ENCODE data around the gene ING1.
"Not testable (repeated sequence)": the region's sequence is repeated elsewhere in the genome, so short reads cannot be mapped to it uniquely, and the experiment has no call there.

Gene ING1, protein sequence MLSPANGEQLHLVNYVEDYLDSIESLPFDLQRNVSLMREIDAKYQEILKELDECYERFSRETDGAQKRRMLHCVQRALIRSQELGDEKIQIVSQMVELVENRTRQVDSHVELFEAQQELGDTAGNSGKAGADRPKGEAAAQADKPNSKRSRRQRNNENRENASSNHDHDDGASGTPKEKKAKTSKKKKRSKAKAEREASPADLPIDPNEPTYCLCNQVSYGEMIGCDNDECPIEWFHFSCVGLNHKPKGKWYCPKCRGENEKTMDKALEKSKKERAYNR

GRCh38 chr13:110713642-110713952, at the start of gene ING1:
ING1 (plus strand) TSS chr13:110713700; CDS start chr13:110714150, 450 bp downstream.
- CTCF ChIA-PET: no interaction called here
- POLR2A ChIA-PET: no interaction called here
- peak within 1 kb of the TSS; percentile 92 for H3K4me3 ChIP-seq (ENCODE audit: low read depth, low read length)
- no peak for DNase-seq (ENCODE audit: low read depth, low spot score)
- TF ChIP-seq CTCF (IDR thresholded peaks at IDR 0.05; ENCODE audit: insufficient read depth, low read length, missing control alignments): no peak

DNA sequence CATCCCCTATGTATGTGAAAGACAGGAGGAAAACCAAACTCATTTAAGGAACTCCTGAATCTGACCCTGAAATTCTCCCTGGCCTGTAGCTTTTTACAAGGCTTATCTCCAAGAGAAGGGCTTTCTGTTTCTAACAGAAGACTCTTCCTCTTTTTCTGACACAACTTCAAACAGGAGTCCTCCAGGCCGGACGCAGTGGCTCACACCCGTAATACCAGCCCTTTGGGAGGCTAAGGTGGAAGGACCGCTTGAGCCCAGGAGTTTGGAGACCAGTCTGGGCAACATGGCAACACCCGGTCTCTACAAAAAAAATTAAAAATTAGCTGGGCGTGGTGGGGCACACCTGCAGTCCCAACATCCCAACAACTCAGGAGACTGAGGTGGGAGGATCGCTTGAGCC, 49.5 kb upstream of the ING1 start:
- no peak for TF ChIP-seq CTCF (IDR thresholded peaks at IDR 0.05; ENCODE audit: insufficient read depth, low read length, missing control alignments)
- CTCF ChIA-PET: interaction anchor here (1.0 to 2.2 kb wide), 4 partner anchors 9 to 154 kb away, joined by 3 to 7 read pairs (median 3); no protein-coding TSS in a partner anchor
- H3K4me3 ChIP-seq (ENCODE audit: low read depth, low read length): no peak overlapping the region
- POLR2A ChIA-PET: no interaction called here
- DNase-seq (ENCODE audit: low read depth, low spot score): no peak

DNA sequence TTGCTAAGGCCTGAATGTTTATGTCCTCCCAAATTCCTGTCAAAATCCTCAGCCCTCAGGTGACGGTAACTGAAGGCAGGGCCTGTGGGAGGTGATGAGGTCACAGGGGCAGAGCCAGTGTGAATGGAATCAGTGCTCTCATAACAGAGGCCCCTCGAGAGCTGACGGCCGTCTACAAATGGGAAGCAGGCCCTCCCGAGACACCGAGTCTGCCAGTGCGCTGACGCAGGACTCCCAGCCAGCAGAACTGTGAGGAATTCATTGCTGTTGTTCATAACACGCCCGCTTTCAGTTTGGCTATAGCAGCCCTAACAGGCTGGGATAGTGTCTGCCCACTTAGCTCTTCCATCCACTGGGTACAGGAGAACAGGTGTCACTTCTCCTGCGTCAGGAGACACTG, 48.8 kb upstream of the ING1 start:
- TF ChIP-seq CTCF (IDR thresholded peaks at IDR 0.05; ENCODE audit: insufficient read depth, low read length, missing control alignments): no peak
- POLR2A ChIA-PET: no interaction called here
- H3K4me3 ChIP-seq (ENCODE audit: low read depth, low read length): no peak overlapping the region
- no peak for DNase-seq (ENCODE audit: low read depth, low spot score)
- CTCF ChIA-PET: interaction anchor here (1.0 to 2.2 kb wide), 4 partner anchors 9 to 154 kb away, joined by 3 to 7 read pairs (median 3); no protein-coding TSS in a partner anchor

- ChIA-PET CTCF (interaction anchor here (1.4 kb wide), 1 partner anchor 14 kb away, joined by 3 read pairs; no protein-coding TSS in a partner anchor), POLR2A (no interaction called here)
- H3K4me3 ChIP-seq (ENCODE audit: low read depth, low read length): no peak overlapping the region
- DNase-seq (ENCODE audit: low read depth, low spot score): no peak
- no peak for TF ChIP-seq CTCF (IDR thresholded peaks at IDR 0.05; ENCODE audit: insufficient read depth, low read length, missing control alignments)
Observed at GRCh38 chr13:110665491-110666254, 47.8 kb upstream of the ING1 start.

- CTCF ChIA-PET: no interaction called here
- POLR2A ChIA-PET: no interaction called here
- TF ChIP-seq CTCF (IDR thresholded peaks at IDR 0.05; ENCODE audit: insufficient read depth, low read length, missing control alignments): no peak
- no peak for DNase-seq (ENCODE audit: low read depth, low spot score)
- H3K4me3 ChIP-seq (ENCODE audit: low read depth, low read length): no peak overlapping the region
Observed at GRCh38 chr13:110666255-110666533, 47.3 kb upstream of the ING1 start.

DNA sequence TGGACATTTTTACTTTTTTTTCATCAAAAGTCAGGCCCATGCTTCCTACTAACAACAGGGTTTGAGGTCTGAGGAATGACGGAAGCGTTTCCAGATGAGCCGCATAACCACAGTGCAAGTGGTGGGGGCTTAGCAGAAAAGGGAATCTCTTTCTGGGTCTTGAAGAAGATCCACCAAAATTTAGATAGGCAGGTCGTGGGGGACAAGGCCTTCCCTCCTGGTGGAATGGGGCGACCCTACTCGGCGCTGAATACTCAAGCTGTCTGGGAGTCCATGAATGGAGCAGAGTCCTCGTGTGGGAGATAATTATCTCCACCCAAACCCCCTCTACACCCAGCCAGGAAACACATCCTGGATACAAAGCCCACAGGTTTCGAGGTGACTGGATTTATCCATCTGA, 44.5 kb upstream of the ING1 start:
- H3K4me3 ChIP-seq (ENCODE audit: low read depth, low read length): no peak overlapping the region
- no peak for DNase-seq (ENCODE audit: low read depth, low spot score)
- POLR2A ChIA-PET: no interaction called here
- CTCF ChIA-PET: interaction anchor here (0.6 to 0.8 kb wide), 2 partner anchors 20 to 27 kb away, joined by 3 read pairs; no protein-coding TSS in a partner anchor
- no peak for TF ChIP-seq CTCF (IDR thresholded peaks at IDR 0.05; ENCODE audit: insufficient read depth, low read length, missing control alignments)

DNA sequence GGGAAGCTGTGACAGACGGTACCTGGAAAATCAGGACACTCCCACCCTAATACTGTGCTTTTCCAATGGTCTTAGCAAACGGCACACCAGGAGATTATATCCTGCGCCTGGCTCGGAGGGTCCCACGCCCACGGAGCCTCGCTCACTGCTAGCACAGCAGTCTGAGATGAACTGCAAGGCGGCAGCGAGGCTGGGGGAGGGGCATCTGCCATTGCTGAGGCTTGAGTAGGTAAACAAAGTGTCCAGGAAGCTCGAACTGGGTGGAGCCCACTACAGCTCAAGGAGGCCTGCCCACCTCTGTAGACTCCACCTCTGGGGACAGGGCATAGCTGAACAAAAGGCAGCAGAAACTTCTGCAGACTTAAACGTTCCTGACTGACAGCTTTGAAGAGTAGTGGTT, 43.7 kb upstream of the ING1 start:
- CTCF ChIA-PET: interaction anchor here (0.8 to 1.9 kb wide), 4 partner anchors 9 to 21 kb away, joined by 3 to 6 read pairs (median 3); no protein-coding TSS in a partner anchor
- H3K4me3 ChIP-seq (ENCODE audit: low read depth, low read length); POLR2A ChIA-PET; DNase-seq (ENCODE audit: low read depth, low spot score): not testable (repeated sequence)

All from AG04449 (cell line).